ENCODE measurements around the gene CTNNA2.

- TF ChIP-seq, protein P1, sequence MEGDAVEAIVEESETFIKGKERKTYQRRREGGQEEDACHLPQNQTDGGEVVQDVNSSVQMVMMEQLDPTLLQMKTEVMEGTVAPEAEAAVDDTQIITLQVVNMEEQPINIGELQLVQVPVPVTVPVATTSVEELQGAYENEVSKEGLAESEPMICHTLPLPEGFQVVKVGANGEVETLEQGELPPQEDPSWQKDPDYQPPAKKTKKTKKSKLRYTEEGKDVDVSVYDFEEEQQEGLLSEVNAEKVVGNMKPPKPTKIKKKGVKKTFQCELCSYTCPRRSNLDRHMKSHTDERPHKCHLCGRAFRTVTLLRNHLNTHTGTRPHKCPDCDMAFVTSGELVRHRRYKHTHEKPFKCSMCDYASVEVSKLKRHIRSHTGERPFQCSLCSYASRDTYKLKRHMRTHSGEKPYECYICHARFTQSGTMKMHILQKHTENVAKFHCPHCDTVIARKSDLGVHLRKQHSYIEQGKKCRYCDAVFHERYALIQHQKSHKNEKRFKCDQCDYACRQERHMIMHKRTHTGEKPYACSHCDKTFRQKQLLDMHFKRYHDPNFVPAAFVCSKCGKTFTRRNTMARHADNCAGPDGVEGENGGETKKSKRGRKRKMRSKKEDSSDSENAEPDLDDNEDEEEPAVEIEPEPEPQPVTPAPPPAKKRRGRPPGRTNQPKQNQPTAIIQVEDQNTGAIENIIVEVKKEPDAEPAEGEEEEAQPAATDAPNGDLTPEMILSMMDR (conservative IDR thresholded peaks at IDR 0.05 in 1 of 2, IDR thresholded peaks at IDR 0.05 in 1 of 2; ENCODE audit: extremely low read depth in 1 of 2, insufficient read depth in 1 of 2, low read depth in 1 of 2, low read length in 2 of 2), result no peak
- no peak for TF ChIP-seq EZH2 (IDR thresholded peaks at IDR 0.05; ENCODE audit: borderline replicate concordance, low read length)
Measured at GRCh38 chr2:79771493-79771892, 258.6 kb downstream of the CTNNA2 start.

Data from mammary epithelial cell (primary cell).